ENCODE measurements around the gene PAN2.

- TF ChIP-seq, protein P1, sequence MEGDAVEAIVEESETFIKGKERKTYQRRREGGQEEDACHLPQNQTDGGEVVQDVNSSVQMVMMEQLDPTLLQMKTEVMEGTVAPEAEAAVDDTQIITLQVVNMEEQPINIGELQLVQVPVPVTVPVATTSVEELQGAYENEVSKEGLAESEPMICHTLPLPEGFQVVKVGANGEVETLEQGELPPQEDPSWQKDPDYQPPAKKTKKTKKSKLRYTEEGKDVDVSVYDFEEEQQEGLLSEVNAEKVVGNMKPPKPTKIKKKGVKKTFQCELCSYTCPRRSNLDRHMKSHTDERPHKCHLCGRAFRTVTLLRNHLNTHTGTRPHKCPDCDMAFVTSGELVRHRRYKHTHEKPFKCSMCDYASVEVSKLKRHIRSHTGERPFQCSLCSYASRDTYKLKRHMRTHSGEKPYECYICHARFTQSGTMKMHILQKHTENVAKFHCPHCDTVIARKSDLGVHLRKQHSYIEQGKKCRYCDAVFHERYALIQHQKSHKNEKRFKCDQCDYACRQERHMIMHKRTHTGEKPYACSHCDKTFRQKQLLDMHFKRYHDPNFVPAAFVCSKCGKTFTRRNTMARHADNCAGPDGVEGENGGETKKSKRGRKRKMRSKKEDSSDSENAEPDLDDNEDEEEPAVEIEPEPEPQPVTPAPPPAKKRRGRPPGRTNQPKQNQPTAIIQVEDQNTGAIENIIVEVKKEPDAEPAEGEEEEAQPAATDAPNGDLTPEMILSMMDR (IDR thresholded peaks at IDR 0.05; ENCODE audit: insufficient read depth, low read depth, low read length) = no peak
- TF ChIP-seq EZH2 (IDR thresholded peaks at IDR 0.05; ENCODE audit: insufficient read depth, low read length) = no peak
Observed at GRCh38 chr12:56374726-56375597, 41.2 kb upstream of the PAN2 start.
